ENCODE measurements around the gene AP1S1.
"Not testable (repeated sequence)": the region's sequence is repeated elsewhere in the genome, so short reads cannot be mapped to it uniquely, and the experiment has no call there.

AP1S1 gene

GRCh38 chr7:101108961-101109360 is 45.3 kb upstream of the AP1S1 start:
- no peak overlapping the region for H3K27ac ChIP-seq
- H2AFZ ChIP-seq (ENCODE audit: low read depth) = no peak overlapping the region
- H3K4me2 ChIP-seq = no peak overlapping the region
- no peaks in the 10 kb centered on the region for H3K36me3 ChIP-seq (ENCODE audit: insufficient read depth)
- no peak for TF ChIP-seq CTCF (conservative IDR thresholded peaks at IDR 0.05; ENCODE audit: low read depth, low read length)
- H3K9ac ChIP-seq = no peak overlapping the region
- peaks cover 96% of the 10 kb centered on the region for H3K27me3 ChIP-seq (ENCODE audit: insufficient read depth, low read depth)
- no peaks in the 10 kb centered on the region for H3K79me2 ChIP-seq (ENCODE audit: insufficient read depth, low read depth)
- H3K4me1 ChIP-seq (ENCODE audit: low read depth, poor library complexity, severe bottlenecking) = no peaks in the 10 kb centered on the region
- no peaks in the 10 kb centered on the region for H4K20me1 ChIP-seq (ENCODE audit: insufficient read depth)
- H3K4me3 ChIP-seq (IDR thresholded peaks at IDR 0.05; ENCODE audit: insufficient read depth, low read depth, low read length) = no peak overlapping the region

- no peaks in the 10 kb centered on the region for H4K20me1 ChIP-seq (ENCODE audit: insufficient read depth)
- H3K79me2 ChIP-seq (ENCODE audit: insufficient read depth, low read depth) = no peaks in the 10 kb centered on the region
- no peak overlapping the region for H3K4me2 ChIP-seq
- no peaks in the 10 kb centered on the region for H3K36me3 ChIP-seq (ENCODE audit: insufficient read depth)
- H3K27ac ChIP-seq = no peak overlapping the region
- H3K9ac ChIP-seq = no peak overlapping the region
- no peak overlapping the region for H2AFZ ChIP-seq (ENCODE audit: low read depth)
- H3K27me3 ChIP-seq (ENCODE audit: insufficient read depth, low read depth) = peaks cover 96% of the 10 kb centered on the region
- no peaks in the 10 kb centered on the region for H3K4me1 ChIP-seq (ENCODE audit: low read depth, poor library complexity, severe bottlenecking)
- no peak for TF ChIP-seq CTCF (conservative IDR thresholded peaks at IDR 0.05; ENCODE audit: low read depth, low read length)
- H3K4me3 ChIP-seq (IDR thresholded peaks at IDR 0.05; ENCODE audit: insufficient read depth, low read depth, low read length) = no peak overlapping the region
Observed at GRCh38 chr7:101109368-101109767, 44.9 kb upstream of the AP1S1 start.

GRCh38 chr7:101111261-101111660 is 43.0 kb upstream of the AP1S1 start:
- no peaks in the 10 kb centered on the region for H3K36me3 ChIP-seq (ENCODE audit: insufficient read depth)
- H3K27me3 ChIP-seq (ENCODE audit: insufficient read depth, low read depth) = peaks cover 96% of the 10 kb centered on the region
- H3K79me2 ChIP-seq (ENCODE audit: insufficient read depth, low read depth) = no peaks in the 10 kb centered on the region
- no peak overlapping the region for H3K27ac ChIP-seq
- no peak overlapping the region for H3K9ac ChIP-seq
- no peaks in the 10 kb centered on the region for H3K4me1 ChIP-seq (ENCODE audit: low read depth, poor library complexity, severe bottlenecking)
- H3K4me3 ChIP-seq (IDR thresholded peaks at IDR 0.05; ENCODE audit: insufficient read depth, low read depth, low read length) = no peak overlapping the region
- no peak overlapping the region for H2AFZ ChIP-seq (ENCODE audit: low read depth)
- no peaks in the 10 kb centered on the region for H4K20me1 ChIP-seq (ENCODE audit: insufficient read depth)
- H3K4me2 ChIP-seq = no peak overlapping the region
- TF ChIP-seq CTCF (conservative IDR thresholded peaks at IDR 0.05; ENCODE audit: low read depth, low read length) = no peak

- Histone ChIP-seq H3K27me3 (ENCODE audit: insufficient read depth, low read depth) (peaks cover 97% of the 10 kb centered on the region), H3K36me3 (ENCODE audit: insufficient read depth) (no peaks in the 10 kb centered on the region), H3K4me3 (IDR thresholded peaks at IDR 0.05; ENCODE audit: insufficient read depth, low read depth, low read length) (no peak overlapping the region), H2AFZ (ENCODE audit: low read depth) (no peak overlapping the region), H3K4me2 (no peak overlapping the region), H3K79me2 (ENCODE audit: insufficient read depth, low read depth) (no peaks in the 10 kb centered on the region), H3K9ac (no peak overlapping the region), H3K4me1 (ENCODE audit: low read depth, poor library complexity, severe bottlenecking) (no peaks in the 10 kb centered on the region), H4K20me1 (ENCODE audit: insufficient read depth) (no peaks in the 10 kb centered on the region), H3K27ac (no peak overlapping the region)
- TF ChIP-seq CTCF (conservative IDR thresholded peaks at IDR 0.05; ENCODE audit: low read depth, low read length) = no peak
Observed at GRCh38 chr7:101112233-101112632, 42.0 kb upstream of the AP1S1 start.

GRCh38 chr7:101113140-101113539 is 41.1 kb upstream of the AP1S1 start:
- not testable (repeated sequence) for H3K36me3 ChIP-seq (ENCODE audit: insufficient read depth); H3K27ac ChIP-seq; H3K4me1 ChIP-seq (ENCODE audit: low read depth, poor library complexity, severe bottlenecking); H4K20me1 ChIP-seq (ENCODE audit: insufficient read depth); H3K9ac ChIP-seq; H3K4me2 ChIP-seq; H2AFZ ChIP-seq (ENCODE audit: low read depth); H3K4me3 ChIP-seq (IDR thresholded peaks at IDR 0.05; ENCODE audit: insufficient read depth, low read depth, low read length); H3K79me2 ChIP-seq (ENCODE audit: insufficient read depth, low read depth)
- H3K27me3 ChIP-seq (ENCODE audit: insufficient read depth, low read depth) = peaks cover 96% of the 10 kb centered on the region

Measured in KMS-11 (cell line).